Endometrium (tissue), 2 donors: ENCODE measurements around the gene SLC1A6.
"Not testable (repeated sequence)": the region's sequence is repeated elsewhere in the genome, so short reads cannot be mapped to it uniquely, and the experiment has no call there.

Source experiments
- FAIRE-seq: peaks from 2 replicates; lab custom pipeline; 2012; peaks lifted over from hg19 to GRCh38; lab: Jason Lieb, UNC
- donor health status: control.
- donor health status: control.

Gene SLC1A6

DNA sequence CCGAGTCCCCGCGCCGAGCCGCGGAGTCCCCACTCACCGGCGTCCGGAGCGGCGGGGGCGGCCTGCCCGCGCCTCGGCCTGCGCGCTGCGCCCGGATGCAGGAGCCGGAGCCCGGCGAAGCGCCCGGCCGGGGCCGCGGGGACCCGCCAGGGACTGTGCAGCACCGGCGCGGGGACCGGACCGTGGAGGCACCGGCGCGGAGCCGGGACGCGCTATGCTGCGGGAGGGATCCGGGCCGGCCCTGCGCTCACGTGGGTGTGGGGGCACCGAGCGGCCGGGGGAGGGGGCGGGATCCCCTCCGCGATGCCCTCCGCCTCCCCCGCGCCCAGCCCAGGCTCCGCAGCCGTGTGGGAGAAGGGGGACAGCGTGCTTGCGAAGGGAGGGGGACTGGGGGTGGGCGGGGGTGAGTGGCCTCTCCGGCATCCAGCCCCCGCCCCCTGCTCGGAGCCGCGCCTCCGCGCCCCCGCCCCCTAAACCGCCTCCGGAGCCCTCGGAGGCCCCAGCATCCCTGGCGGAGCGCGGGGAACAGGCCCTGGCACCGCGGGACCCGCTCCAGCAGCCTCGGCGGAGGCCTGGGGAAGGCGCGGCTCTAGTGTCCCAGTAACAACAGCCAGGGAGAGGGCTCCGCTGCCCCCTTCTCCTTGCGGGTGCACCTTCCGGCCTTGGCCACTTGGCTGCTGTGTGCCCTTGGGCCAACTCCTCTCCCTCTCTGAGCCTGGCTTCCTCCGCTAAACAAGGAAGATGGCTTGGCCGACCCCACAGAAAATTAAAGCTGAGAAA is at the start of gene SLC1A6:
Gene SLC1A6, minus strand, starts transcription at position 389 of the 780 bp plus-strand sequence. CDS start 6,954 bp downstream, outside the sequence.
- no peak for FAIRE-seq

DNA sequence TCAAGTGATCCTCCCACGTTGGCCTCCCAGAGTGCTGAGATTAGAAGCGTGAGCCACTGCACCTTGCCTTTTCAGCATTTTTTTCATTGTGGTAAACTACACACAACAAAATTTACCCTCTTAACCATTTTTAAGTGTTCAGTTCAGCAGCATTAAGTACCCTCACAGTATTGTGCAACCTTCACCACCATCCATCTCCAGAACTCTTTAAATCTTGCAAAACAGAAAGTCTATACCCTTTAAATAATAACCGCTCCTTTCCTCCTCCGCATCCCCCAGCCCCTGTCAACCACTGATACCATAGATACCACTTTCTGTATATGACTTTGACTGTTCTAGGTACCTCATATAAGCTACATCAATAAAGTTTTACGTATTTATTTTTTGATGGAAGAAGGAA is 48.8 kb upstream of the SLC1A6 start:
- no peak for FAIRE-seq

DNA sequence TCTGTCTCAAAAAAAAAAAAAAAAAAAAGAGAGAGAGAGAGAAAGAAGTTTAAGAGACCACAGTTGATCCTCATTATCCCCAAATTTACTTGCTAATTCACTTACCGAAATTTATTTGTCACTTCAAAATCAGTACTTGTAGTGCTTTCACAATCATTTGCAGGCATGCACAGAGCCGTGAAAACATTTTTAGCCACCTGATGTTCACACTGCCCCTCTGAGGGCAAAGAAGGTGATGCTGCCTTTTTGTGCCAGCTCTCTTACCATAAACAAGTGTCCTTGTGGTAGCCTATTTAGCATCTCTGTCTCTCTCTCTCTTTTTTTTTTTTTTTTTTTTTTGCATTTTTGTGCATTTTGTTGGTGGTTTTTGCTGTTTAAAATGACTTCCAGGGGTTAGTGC is 45.6 kb upstream of the SLC1A6 start:
- FAIRE-seq: no peak

DNA sequence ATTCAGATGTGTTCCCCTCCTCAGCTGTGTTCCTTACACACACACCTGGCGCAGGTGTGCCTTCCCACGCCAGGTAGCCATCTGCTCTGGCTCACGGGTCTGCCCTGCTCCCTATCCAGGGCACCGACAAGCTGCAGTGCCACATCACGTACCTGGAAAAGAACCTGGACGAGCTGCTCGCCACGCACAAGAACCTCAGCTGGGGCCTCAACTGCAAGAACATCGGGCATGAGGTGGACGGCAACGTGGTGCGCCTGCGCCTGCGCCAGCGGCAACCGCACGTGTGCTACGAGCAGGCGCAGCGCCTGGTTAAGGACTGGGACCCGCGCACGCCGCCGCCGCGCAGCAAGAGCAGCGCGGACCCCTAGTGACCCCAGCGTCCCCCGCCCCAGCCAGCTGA is 43.1 kb upstream of the SLC1A6 start:
- no peak for FAIRE-seq

DNA sequence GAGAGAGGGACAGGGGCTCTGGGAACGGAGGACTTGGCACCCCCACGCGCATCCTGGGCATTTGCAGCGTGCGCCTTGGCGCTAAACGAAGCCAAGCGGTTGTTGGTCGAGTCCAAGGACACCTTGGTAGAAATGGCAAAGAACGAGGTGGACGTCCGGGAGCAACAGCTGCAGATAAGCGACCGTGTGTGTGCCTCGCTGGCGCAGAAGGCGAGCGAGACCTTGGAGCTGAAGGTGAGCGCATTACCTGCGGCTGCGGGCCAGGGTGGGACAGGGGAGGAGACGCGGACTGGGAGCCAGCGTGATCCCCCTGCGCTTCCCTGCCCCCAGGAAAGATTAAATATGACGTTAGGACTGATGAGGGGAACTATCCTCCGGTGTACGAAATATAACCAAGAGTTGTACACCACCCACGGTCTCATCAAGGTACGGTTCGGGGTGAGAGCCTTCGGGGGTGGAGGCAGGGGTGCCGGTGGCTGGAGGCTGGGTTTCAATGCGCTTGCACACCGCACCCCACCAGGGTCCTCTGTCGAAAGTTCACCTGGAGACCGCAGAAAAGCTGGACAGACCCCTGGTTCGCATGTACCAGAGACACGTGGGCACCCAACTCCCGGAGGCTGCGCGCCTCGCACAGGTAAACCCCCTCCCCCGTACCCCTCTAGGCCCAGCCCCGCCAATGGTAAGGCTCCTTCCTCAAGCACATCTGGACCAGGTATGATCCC is 41.8 kb upstream of the SLC1A6 start:
- no peak for FAIRE-seq

DNA sequence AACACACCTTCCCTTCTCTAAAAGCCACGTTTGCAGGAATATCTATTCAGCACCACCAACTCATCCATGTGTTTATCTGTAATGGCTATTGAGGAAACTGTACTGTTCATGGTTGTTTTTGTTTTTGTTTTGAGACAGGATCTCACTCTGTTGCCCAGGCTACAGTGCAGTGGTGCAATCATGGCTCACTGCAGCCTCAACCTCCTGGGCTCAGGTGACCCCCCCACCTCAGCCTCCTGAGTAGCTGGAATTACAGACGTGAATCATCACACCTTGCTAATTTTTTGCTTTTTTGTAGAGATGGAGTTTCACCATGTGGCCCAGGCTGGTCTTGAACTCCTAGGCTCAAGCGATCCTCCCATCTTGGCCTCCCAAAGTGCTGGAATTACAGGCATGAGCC is 39.2 kb upstream of the SLC1A6 start:
- FAIRE-seq: not testable (repeated sequence)

DNA sequence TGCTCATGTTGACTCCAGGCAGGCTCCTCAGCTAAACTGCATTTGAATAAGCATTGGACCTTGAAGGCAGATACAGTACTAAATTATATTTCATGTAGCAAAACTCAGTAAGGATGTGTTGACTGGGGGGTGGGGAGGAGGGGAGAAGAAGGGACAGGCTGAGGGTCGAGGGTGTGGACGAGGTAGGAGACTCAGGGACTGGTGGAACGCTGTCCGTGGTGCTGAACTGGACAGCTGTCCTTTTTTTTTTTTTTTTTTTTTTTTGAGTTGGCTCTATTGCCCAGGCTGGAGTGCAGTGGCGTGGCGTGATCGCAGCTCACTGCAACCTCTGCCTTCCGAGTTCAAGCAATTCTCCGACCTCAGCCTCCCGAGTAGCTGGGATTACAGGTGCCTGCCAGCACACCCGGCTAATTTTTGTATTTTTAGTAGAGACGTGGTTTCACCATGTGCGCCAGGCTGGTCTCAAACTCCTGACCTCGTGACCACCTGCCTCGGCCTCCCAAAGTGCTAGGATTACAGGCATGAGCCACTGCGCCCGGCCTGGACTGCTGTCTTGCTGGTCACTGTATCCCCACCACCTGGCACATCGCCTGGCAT is 36.4 kb upstream of the SLC1A6 start:
- no peak for FAIRE-seq

DNA sequence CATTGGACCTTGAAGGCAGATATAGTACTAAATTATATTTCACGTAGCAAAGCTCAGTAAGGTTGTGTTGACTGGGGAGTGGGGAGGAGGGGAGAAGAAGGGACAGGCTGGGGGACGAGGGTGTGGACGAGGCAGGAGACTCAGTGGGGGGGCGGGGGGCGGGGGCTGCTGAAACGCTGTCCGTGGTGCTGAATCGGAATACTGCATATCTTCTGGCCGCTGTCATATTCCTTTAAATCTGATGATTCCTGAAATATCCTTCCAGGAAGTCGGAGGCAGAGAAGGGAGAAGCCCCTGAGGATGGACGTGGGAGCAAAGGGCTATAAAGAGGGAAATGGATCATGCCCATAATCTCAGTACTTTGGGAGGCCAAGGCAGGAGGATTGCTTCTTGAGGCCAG is 34.9 kb upstream of the SLC1A6 start:
- FAIRE-seq: no peak

DNA sequence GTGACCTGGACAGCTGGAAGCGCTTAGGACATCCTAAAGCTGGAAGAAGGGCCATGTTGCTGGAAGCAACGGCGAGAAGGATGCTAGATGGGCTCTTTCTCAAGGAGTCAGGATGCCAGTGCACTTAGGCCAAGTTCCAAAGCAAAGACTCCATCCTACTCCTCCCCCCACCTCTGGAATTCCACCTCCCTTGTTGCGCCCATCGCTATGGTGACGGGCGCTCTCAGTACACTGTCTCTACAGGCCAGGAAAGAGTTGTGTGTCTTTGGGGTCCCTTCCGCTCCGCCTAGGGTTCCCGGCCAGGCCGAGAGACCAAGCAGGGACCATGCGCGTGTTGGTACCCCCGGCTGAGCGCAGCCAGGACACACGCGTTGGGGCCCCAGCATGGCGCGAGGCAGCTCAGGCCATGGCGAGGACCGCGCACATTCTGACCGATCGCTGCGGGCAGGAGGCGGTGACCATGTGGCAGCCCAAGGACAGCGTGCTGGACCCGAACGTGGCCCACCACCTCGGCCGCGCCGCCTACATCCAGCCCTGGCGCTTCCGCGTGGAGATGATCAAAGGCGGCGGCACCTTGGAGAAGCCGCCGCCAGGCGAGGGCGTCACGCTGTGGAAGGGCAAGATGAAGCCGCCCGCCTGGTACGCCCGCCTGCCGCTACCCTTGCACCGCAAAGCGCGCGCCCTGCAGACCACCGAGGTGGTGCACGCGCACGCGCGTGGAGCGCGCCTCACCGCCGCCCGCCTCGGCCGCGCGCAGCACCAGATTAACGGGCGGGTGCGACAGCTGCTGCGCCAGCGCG is 31.0 kb upstream of the SLC1A6 start:
- FAIRE-seq: no peak

DNA sequence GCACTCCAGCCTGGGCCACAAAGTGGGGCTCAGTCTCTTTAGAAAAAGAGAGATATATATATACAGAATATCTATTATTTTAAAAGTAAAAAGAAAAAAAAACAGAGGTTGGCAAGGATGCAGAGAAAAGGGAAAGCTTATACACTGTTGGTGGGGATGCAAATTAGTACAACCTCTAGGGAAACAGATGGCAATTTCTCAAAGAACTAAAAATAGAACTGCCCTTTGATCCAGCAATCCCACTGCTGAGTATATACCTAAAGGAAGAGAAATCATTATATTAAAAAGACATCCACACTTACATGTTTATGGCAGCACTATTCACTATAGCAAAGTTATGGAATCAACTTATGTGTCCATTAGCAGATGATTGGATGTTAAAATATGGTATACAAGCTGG is 28.6 kb upstream of the SLC1A6 start:
- FAIRE-seq: no peak

DNA sequence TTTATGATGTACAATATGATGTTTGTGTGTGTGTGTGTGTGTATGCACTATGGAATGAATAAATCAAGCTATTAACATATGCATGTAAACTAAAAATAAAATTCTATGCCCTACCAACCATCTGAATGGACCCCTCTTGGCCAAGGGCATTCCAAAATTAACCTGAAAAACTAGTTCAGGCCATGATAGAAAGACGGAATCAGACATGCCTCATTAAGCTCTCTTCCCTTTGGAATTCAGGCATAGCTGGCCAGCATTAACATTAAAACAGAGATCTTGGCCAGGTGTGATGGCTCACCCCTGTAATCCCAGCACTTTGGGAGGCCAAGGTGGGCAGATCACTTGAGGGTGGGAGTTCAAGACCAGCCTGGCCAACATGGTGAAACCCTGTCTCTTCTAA is 18.3 kb upstream of the SLC1A6 start:
- FAIRE-seq: no peak

DNA sequence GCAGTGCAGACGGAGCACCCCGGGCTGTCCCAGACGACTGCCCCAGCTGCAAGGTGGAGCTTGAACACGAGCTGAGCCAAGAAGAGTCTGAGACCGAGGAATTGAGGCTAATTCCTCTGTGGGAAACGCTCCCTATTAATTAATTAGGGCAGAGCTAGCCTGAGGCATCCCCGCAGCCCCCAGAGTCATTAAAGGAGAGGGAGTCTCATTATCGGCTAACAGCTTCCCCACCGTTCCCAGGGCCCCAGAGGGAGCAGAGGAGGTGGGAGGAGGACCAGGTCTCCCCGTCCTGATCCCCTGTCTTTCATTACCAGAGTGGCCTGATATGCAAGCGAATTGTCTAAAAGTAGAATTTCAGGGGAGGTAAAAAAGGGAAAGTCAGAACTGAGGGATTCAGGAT is 13.1 kb upstream of the SLC1A6 start:
- FAIRE-seq: no peak

DNA sequence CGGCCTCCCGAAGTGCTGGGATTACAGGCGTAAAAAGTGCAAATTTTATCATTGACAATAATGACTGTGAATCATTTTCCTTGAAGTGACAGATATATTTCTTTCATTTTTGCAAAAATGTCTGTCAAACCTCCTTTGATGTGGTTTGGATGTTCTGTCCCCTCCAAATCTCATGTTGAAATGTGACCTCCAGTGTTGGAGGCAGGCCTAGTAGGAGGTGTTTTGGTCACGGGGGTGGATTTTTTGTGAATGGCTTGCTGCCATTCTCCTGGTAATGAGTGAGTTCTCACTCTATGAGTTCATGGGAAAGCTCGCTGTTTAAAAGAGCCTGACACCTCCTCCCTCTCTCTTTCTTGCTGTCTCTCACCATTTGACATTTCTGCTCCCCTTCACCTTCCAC is 5.5 kb upstream of the SLC1A6 start:
- no peak for FAIRE-seq

DNA sequence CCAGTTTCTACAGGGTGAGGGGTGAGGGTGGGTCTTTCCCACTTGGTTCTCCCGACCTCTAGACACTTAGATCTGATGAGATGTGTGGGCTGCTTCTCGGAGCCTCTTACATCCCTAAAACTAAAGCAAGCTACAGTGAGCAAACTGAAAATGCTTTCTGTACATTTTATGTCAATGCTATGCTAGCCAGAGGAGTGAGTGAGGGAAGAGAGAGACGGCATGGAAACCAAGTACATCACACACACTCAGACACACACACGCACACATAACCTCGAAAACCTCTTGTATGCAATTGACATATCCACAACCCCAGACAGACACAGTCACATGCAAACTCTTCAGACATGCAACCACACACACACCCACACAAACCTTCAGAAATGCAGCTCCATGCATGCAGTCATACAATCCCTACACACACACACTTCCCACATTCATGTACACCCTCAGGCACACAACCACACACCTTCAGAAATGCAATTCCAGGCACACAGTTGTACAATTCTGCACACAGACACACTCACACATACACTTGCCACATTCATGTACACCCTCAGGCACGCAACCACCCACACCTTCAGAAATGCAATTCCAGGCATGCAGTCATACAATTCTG is 1.4 kb downstream of the SLC1A6 start:
- FAIRE-seq: no peak

DNA sequence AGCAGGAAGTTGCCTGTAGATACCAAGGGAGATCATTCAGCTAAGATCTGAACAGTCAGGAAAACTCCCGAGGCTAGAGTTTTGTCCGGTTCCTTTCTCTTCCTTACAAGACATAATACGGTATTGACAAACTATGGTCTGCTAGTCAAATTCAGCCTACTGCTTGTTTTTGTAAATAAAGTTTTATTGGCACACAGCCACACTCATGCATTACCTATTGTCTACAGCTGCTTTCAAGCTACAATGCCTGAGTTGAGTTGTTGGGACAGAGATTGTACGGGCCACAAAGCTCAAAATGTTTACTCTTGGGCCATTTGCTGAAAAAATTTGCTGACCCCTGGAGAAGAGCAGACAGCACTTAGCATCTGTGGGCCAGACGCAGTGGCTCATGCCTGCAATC is 2.5 kb downstream of the SLC1A6 start:
- no peak for FAIRE-seq

DNA sequence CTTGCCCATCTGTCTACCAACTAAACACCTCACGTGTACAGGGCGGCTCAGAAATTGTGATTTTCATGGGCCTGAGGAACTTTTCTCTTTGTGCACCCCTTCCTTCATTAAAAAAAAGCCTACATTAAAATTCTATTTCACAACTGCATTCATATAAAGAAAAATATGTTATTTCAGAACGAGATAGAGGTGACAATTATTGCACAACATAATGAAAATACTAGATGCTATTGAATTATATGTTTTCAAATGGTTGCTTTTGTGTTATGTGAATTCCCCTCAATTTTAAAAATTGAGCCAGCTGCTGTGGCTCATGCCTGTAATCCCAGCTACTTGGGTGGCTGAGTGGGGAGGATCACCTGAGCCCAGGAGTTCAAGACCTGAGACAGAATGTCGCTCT is 5.2 kb downstream of the SLC1A6 start:
- no peak for FAIRE-seq

DNA sequence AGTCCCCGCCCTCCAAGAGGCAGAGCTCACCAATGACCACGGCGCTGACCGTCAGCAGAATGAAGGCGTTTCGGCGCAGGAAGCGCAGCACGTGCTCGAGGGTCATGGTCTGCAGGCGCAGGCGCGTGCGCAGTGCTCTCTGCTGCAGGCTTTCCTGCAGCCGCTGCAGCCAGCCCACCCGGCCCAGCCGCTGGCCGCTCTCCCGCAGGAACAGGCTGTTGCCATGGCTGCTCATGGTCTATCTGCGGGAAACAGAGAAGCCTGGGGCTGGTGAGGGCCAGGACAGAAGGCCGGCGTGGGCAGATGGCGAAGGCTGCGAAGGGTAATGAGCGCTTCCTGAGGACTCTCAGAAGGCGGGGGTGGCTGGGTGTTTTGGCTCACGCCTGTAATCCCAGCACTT is 7.0 kb downstream of the SLC1A6 start:
- FAIRE-seq: no peak

DNA sequence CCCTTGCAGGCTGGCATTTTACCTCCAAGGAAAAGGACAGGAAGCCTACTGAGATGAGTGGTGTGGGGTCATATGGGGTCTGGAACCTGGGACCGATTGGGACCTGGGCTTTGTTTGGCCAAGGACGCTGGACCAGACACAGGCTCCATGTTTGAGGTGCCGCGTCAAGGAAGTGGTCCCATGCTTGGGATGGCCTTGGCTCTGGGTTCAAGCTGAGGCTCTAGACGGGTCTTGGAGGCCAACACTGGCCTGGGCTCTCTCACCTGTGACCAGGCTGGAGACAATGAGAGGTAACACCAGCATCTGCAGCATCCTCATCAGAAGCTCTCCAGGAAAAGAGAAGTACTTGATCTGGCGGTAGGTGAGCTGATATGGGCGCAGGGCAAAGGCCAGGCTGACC is 8.2 kb downstream of the SLC1A6 start:
- no peak for FAIRE-seq

DNA sequence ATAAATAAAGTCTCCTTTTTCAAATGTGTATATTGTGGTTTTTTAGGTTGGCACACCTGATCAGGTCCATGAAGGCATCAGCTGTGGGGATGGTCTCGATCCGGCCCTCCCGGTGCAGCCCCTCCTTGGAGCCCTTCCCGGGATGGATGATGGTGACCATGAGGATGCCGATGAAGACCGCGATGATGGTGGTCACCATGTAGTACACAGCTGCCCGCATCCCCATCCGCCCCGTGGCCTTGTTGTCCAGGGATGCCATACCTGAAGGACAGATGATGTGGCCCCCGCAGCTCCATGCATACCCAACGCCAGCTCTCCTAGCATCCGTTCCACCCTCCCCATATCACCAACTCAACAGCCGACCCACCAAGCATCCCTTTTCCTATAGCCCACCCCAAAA is 11.4 kb downstream of the SLC1A6 start:
- FAIRE-seq: no peak

DNA sequence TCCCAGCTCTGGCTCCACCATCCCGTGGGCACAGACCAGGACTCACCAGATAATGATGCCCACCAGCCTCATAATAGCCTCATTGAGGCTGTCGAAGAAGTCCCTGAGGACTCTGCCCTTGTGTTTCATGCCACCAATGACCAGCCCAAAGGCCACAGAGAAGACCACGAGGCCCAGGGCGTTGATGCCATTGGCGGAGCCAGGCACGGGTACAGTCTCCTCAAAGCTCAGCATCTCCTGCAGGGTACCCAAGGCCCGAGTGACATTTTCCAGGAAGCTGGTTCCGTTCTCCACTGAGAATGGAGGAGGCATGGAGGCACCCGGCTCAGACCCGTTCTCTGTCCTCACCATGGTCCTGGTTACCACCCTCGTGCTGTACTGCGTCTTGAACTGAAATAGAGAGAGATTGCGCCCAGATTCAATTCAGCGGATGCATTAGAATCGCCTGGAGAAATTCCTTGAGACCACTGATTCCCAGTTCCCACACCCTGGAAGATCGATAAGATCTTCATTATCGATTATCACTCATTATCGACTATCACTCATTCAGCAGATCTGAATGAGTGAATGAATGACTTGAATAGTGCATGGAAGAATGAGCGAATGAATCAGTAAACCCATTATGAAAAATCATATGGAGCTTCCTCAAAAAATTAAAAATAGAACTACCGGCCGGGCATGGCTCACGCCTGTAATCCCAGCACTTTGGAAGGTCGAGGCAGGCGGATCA is 17.5 kb downstream of the SLC1A6 start:
- FAIRE-seq: no peak

DNA sequence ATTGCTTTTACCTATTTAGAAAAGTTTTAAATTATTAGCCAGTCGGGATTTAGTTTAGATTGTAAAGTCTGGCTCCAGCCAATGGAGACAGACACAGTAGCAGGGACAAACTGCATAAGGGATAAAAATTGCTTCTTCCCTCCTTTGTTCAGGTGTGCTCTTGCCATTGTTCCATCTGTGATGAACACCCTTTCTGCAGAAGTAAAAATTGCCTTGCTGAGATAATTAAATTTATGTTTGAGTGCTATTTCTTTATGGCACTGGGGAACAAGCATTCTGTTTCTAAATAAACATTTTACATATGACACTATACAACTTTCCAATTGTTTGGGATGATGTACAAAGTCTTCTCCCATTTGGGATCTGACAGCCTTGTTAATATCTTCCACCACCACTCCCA is 20.4 kb downstream of the SLC1A6 start:
- no peak for FAIRE-seq
